K562 (cell line): ENCODE data around the gene FRAT1. TPM values are rescaled to one million over a fixed set of nuclear protein-coding genes. Genes with fewer than 3 reads are reported as not detected.
A peak's percentile ranks its signal among the peaks of the same experiment; 100 is the strongest.

Experiments
- CBX2 ChIP-seq: fragments of 200-600 bp; sonication (generic); IDR thresholded peaks from one replicate; pipeline ENCODE4 v1.6.1; 2012; ENCODE audit warnings: mild to moderate bottlenecking, low read length, inconsistent platforms; ENCODE audit not compliant: insufficient read depth, poor library complexity, severe bottlenecking
- ELF4 ChIP-seq: fragments of 450-650 bp; formaldehyde crosslinking; IDR thresholded peaks from 2 replicates; pipeline ENCODE4 v1.4.0; 2022; ENCODE audit warnings: missing genetic modification characterization
- FOXJ3 ChIP-seq: sonication (generic); formaldehyde crosslinking; IDR thresholded peaks from 2 replicates; pipeline ENCODE4 v1.4.0; 2020; ENCODE audit warnings: mild to moderate bottlenecking, missing genetic modification reagents
- GTF2B ChIP-seq: IDR thresholded peaks from 2 replicates; pipeline ENCODE4 v1.6.1; 2011; ENCODE audit not compliant: insufficient read length; ENCODE audit errors: extremely low read depth
- HDAC6 ChIP-seq: IDR thresholded peaks from 2 replicates; pipeline ENCODE4 v1.6.1; 2012; ENCODE audit warnings: low read depth, mild to moderate bottlenecking, control low read depth, inconsistent platforms, low read length, moderate library complexity
- KDM2B ChIP-seq: fragments of 250-450 bp; sonication (Bioruptor Pico); IDR thresholded peaks from 2 replicates; pipeline ENCODE4 v1.8.0; 2021; ENCODE audit warnings: mild to moderate bottlenecking, moderate library complexity
- MBD1 ChIP-seq: fragments of 250-450 bp; sonication (Bioruptor Pico); IDR thresholded peaks from 2 replicates; pipeline ENCODE4 v1.8.0; 2022; ENCODE audit warnings: inconsistent platforms
- NCOA2 ChIP-seq, 2 experiments: fragments of 450-650 bp; IDR thresholded peaks; 2 replicates each; pipeline ENCODE4 v1.6.1; 2018; ENCODE audit warnings: mild to moderate bottlenecking in 2 of 2, moderate library complexity in 1 of 2; ENCODE audit not compliant: partially characterized antibody in 2 of 2
- NEUROD1 ChIP-seq: fragments of 150-350 bp; IDR thresholded peaks from 2 replicates; pipeline ENCODE4 v1.6.1; 2014; ENCODE audit warnings: borderline replicate concordance, low read length, low read depth; ENCODE audit not compliant: partially characterized antibody
- NFE2 ChIP-seq: IDR thresholded peaks from 2 replicates; pipeline ENCODE4 v1.6.1; 2014; ENCODE audit warnings: antibody characterized with exemption, low read depth
- OTX1 ChIP-seq: fragments of 450-650 bp; formaldehyde crosslinking; IDR thresholded peaks from 2 replicates; pipeline ENCODE4 v1.4.0; 2022; ENCODE audit warnings: mild to moderate bottlenecking
- RAD51 ChIP-seq: fragments of 450-650 bp; IDR thresholded peaks from 2 replicates; pipeline ENCODE4 v1.7.1; 2016; ENCODE audit warnings: low read depth, mild to moderate bottlenecking, borderline replicate concordance
- RFX7 ChIP-seq: fragments of 250-450 bp; sonication (Bioruptor Pico); IDR thresholded peaks from 2 replicates; pipeline ENCODE4 v1.5.1; 2021; ENCODE audit warnings: mild to moderate bottlenecking
- RHOXF2B ChIP-seq: fragments of 250-450 bp; sonication (Bioruptor Pico); conservative IDR thresholded peaks from 2 replicates; pipeline ENCODE4 v1.5.1; 2021
- SMARCB1 ChIP-seq: IDR thresholded peaks from 2 replicates; pipeline ENCODE4 v1.6.1; 2011; ENCODE audit warnings: improper control_type of control experiment, low read depth; ENCODE audit not compliant: insufficient read length
- SRSF9 ChIP-seq: fragments of 200-400 bp; formaldehyde crosslinking; IDR thresholded peaks from 2 replicates; pipeline ENCODE4 v1.6.1; 2017; ENCODE audit warnings: low read depth, low read length, borderline replicate concordance
- TBL1XR1 ChIP-seq, 2 experiments: IDR thresholded peaks; 2 replicates each; pipeline ENCODE4 v1.6.1; 2012; ENCODE audit warnings: improper control_type of control experiment in 2 of 2, low read length in 2 of 2, mild to moderate bottlenecking in 1 of 2
- ZBED1 ChIP-seq: IDR thresholded peaks from 2 replicates; pipeline ENCODE4 v1.6.1; 2014
- ZBTB11 ChIP-seq, 3 experiments: fragments of 200-800 bp in 1 of 3; fragments of 250-450 bp in 1 of 3; fragments of 450-650 bp in 1 of 3; sonication (Bioruptor Pico) in 1 of 3; sonication (Bioruptor generic) in 1 of 3; formaldehyde crosslinking in 1 of 3; IDR thresholded peaks; 2 replicates each; pipeline versions ENCODE4 v1.6.1 to v1.8.0; 2016 to 2022; ENCODE audit warnings: mild to moderate bottlenecking in 2 of 3, missing genetic modification characterization in 2 of 3, missing compliant biosample characterization in 1 of 3, moderate library complexity in 1 of 3
- ZFPM2 ChIP-seq: fragments of 250-450 bp; sonication (Bioruptor Pico); IDR thresholded peaks from 2 replicates; pipeline ENCODE4 v1.5.1; 2022; ENCODE audit warnings: mild to moderate bottlenecking
- ZNF174 ChIP-seq: fragments of 250-450 bp; sonication (Bioruptor Pico); IDR thresholded peaks from 2 replicates; pipeline ENCODE4 v1.4.0; 2020; ENCODE audit warnings: mild to moderate bottlenecking
- ZNF217 ChIP-seq: sonication (generic); formaldehyde crosslinking; IDR thresholded peaks from 2 replicates; pipeline ENCODE4 v1.8.0; 2022; ENCODE audit warnings: mild to moderate bottlenecking, missing genetic modification reagents
- ZNF224 ChIP-seq: sonication (generic); formaldehyde crosslinking; IDR thresholded peaks from 2 replicates; pipeline ENCODE4 v1.8.0; 2022; ENCODE audit warnings: mild to moderate bottlenecking, missing genetic modification reagents
- ZNF282 ChIP-seq: sonication (generic); formaldehyde crosslinking; IDR thresholded peaks from 2 replicates; pipeline ENCODE4 v1.8.1; 2023; ENCODE audit warnings: missing genetic modification reagents
- polyA plus RNA-seq, 8 experiments: library from polyadenylated mRNA; depleted of rRNA in 4 of 8; stranded (reverse) in 5 of 8; unstranded in 3 of 8; fragments of >200 nt; fragmentation: Nextera tagmentation in 2 of 8; fragmentation: Illumina TruSeq in 1 of 8; extraction: Ambion mirVana in 2 of 8; extraction: Trizol in 1 of 8; gene quantifications; 2 replicates each; pipeline versions ENCODE4 v1.2.1 to v1.2.3, GENCODE V29; 2011 to 2014; ENCODE audit warnings: inconsistent platforms in 1 of 8, missing spikeins in 1 of 8
- total RNA-seq, 7 experiments: library from RNA; depleted of rRNA in 6 of 7; stranded (reverse); fragments of >200 nt in 6 of 7; fragmentation: Illumina TruSeq in 2 of 7; extraction: Trizol in 2 of 7; gene quantifications; 2 replicates each; pipeline versions ENCODE4 v1.2.1 to v1.2.3, GENCODE V29; 2011 to 2021; ENCODE audit warnings: low replicate concordance in 1 of 7

Gene FRAT1
- total and polyA plus RNA-seq, 9 of the 15 experiments (the other 6 are each of a cell fraction or from before 2014, with no cell fraction given): 0.11 to 4.6 (median 1.4) TPM

- peak; percentile 38 for TF ChIP-seq NEUROD1
- TF ChIP-seq HDAC6: no peak
- no peak for TF ChIP-seq RFX7
- no peak for TF ChIP-seq OTX1 (CRISPR knock-in tag)
- no peak for TF ChIP-seq SMARCB1
- TF ChIP-seq ZBTB11 (CRISPR knock-in tag; IDR thresholded peaks at IDR 0.05): peak in 1 of 3 experiments; percentile 78; a peak in 2 of 6 replicates
- no peak; the same call in 1 of the 2 replicates for TF ChIP-seq KDM2B
- no peak for TF ChIP-seq GTF2B
- no peak for TF ChIP-seq ZNF174 (CRISPR knock-in tag)
- no peak for TF ChIP-seq ZFPM2 (CRISPR knock-in tag)
- no peak for TF ChIP-seq CBX2
- TF ChIP-seq NCOA2 (IDR thresholded peaks at IDR 0.05; ENCODE audit: partially characterized antibody in 2 of 2): no peak
- no peak for TF ChIP-seq ZNF224 (CRISPR knock-in tag)
- no peak for TF ChIP-seq SRSF9
- no peak for TF ChIP-seq ZNF282 (CRISPR knock-in tag)
- no peak for TF ChIP-seq TBL1XR1 (IDR thresholded peaks at IDR 0.05; ENCODE audit: low read length in 2 of 2)
- no peak for TF ChIP-seq FOXJ3 (CRISPR knock-in tag)
- 0 out of 2 replicates have a peak, but pooled peaks have one; percentile 20 for TF ChIP-seq RHOXF2B (CRISPR knock-in tag)
- TF ChIP-seq NFE2: no peak
- TF ChIP-seq MBD1 (CRISPR knock-in tag): no peak
- no peak for TF ChIP-seq ZBED1
- no peak for TF ChIP-seq ZNF217 (CRISPR knock-in tag)
- no peak for TF ChIP-seq ELF4
- TF ChIP-seq RAD51: no peak
These were observed at the start of gene FRAT1 (continued) for GRCh38 chr10:97318772-97319651.
